A375 (cell line): ENCODE results near the gene USP32. TPM values are rescaled to one million over a fixed set of nuclear protein-coding genes. Genes with fewer than 3 reads are reported as not detected.

Experiments
- small RNA-seq: library from RNA; depleted of rRNA; stranded (forward); fragments of <200 nt; gene quantifications from one replicate; pipeline ENCODE3, GENCODE V24; 2014
- total RNA-seq: library from RNA; depleted of rRNA; stranded (reverse); fragments of >200 nt; shearing (Covaris generic); gene quantifications from 2 replicates; pipeline ENCODE4 v1.2.3, GENCODE V29; 2014; rRNA removed

The USP32 gene
- total RNA-seq, result 30.7 and 35.9 TPM in 2 replicates

GRCh38 chr17:60392042-60392844, at the start of gene USP32:
USP32 (minus strand) TSS chr17:60392133; CDS start chr17:60391939, 194 bp downstream.

GRCh38 chr17:60422162-60422665, 30.3 kb upstream of the USP32 start, which contains the start of gene CHCT1:
CHCT1 (plus strand) TSS chr17:60422489; CDS start chr17:60422593, 104 bp downstream.

GRCh38 chr17:60149691-60150582, 242.0 kb downstream of the USP32 start, which contains the start of gene CA4:
CA4 (plus strand) TSS chr17:60149973; CDS start chr17:60150035, 62 bp downstream.

Small RNAs within 50 kb of the gene (small RNA-seq; reads per million reads assigned to genes)
- gene SCARNA20, result 33.0 reads per million, percentile 94 among the genes with 10 or more reads in this experiment

Other genes starting within 250 kb of the USP32 start
- not detected in 2 replicates for gene CA4, start 242.2 kb downstream of the USP32 start, total RNA-seq
- not detected in 2 replicates for gene CHCT1, start 30.4 kb upstream of the USP32 start, total RNA-seq
- gene APPBP2, start 134.1 kb upstream of the USP32 start, total RNA-seq, result 8.8 and 14.9 TPM in 2 replicates
- 10.4 and 17.0 TPM in 2 replicates for gene PPM1D, start 208.1 kb upstream of the USP32 start, total RNA-seq